Panc1 (cell line): ENCODE measurements around the gene AP1AR.

ENCODE experiments used
- CTCF ChIP-seq: fragments of 450-650 bp; IDR thresholded peaks from 2 replicates; pipeline ENCODE4 v1.5.1; 2017; ENCODE audit warnings: mild to moderate bottlenecking
- POLR2AphosphoS5 ChIP-seq: IDR thresholded peaks from 2 replicates; pipeline ENCODE4 v1.6.1; 2012; ENCODE audit warnings: mild to moderate bottlenecking, low read depth, low read length, moderate library complexity
- REST ChIP-seq, 2 experiments: IDR thresholded peaks; 2 replicates each; pipeline ENCODE4 v1.6.1; 2011 to 2012; ENCODE audit warnings: low read depth in 2 of 2, control low read depth in 1 of 2, low read length in 1 of 2, mild to moderate bottlenecking in 1 of 2, moderate library complexity in 1 of 2; ENCODE audit not compliant: insufficient read depth in 1 of 2

- TF ChIP-seq CTCF (no peak), POLR2AphosphoS5 (no peak), REST (IDR thresholded peaks at IDR 0.05; ENCODE audit: insufficient read depth in 1 of 2, low read depth in 2 of 2, low read length in 1 of 2) (no peak)
Measured at GRCh38 chr4:112279025-112279881, 47.7 kb downstream of the AP1AR start.
